OCI-LY1 (cell line): ENCODE data around the gene FGF7.

Experiments
- H2AFZ ChIP-seq: fragments of 200-600 bp; sonication (generic), shearing (Covaris generic); 2 replicates; pipeline ENCODE4 v1.6.0; 2014; ENCODE audit warnings: antibody characterized with exemption, mild to moderate bottlenecking, low read length
- H3F3A ChIP-seq: fragments of 200-600 bp; sonication (generic), shearing (Covaris generic); 2 replicates; pipeline ENCODE4 v1.6.0; 2014; ENCODE audit warnings: mild to moderate bottlenecking, antibody characterized with exemption, low read length, moderate library complexity; ENCODE audit not compliant: insufficient read depth
- H3K27ac ChIP-seq: fragments of 200-600 bp; sonication (generic); 2 replicates; pipeline ENCODE4 v1.5.1; 2014; ENCODE audit warnings: low read length, mixed run types, mild to moderate bottlenecking, low read depth; ENCODE audit not compliant: poor library complexity, severe bottlenecking
- H3K27me3 ChIP-seq: fragments of 200-600 bp; sonication (generic); 2 replicates; pipeline ENCODE4 v1.6.0; 2014; ENCODE audit warnings: antibody characterized with exemption, mild to moderate bottlenecking, low read length, moderate library complexity; ENCODE audit not compliant: insufficient read depth
- H3K36me3 ChIP-seq: fragments of 200-600 bp; sonication (generic); 2 replicates; pipeline ENCODE4 v1.6.1; 2014; ENCODE audit warnings: mild to moderate bottlenecking, antibody characterized with exemption, low read length, moderate library complexity, mixed read lengths; ENCODE audit not compliant: insufficient read depth
- H3K4me1 ChIP-seq: fragments of 200-600 bp; sonication (generic); 2 replicates; pipeline ENCODE4 v1.5.1; 2014; ENCODE audit warnings: mild to moderate bottlenecking, low read length, moderate library complexity; ENCODE audit not compliant: insufficient read depth, severe bottlenecking
- H3K4me2 ChIP-seq: fragments of 200-600 bp; sonication (generic), shearing (Covaris generic); 2 replicates; pipeline ENCODE4 v1.6.1; 2014; ENCODE audit warnings: low read length
- H3K4me3 ChIP-seq: fragments of 200-600 bp; sonication (generic); 2 replicates; pipeline ENCODE4 v1.5.1; 2014; ENCODE audit warnings: low read length, low read depth, mild to moderate bottlenecking, mixed read lengths; ENCODE audit not compliant: poor library complexity, severe bottlenecking
- H3K79me2 ChIP-seq: fragments of 200-600 bp; shearing (Covaris generic); 2 replicates; pipeline ENCODE4 v1.6.1; 2016; ENCODE audit warnings: mixed run types, low read length, mixed read lengths; ENCODE audit not compliant: insufficient read depth
- H3K9ac ChIP-seq: fragments of 200-600 bp; sonication (generic), shearing (Covaris generic); 2 replicates; pipeline ENCODE4 v1.6.1; 2014; ENCODE audit warnings: mild to moderate bottlenecking, low read length, mixed read lengths
- H3K9me2 ChIP-seq: fragments of 200-600 bp; sonication (generic), shearing (Covaris generic); 2 replicates; pipeline ENCODE4 v1.6.1; 2014; ENCODE audit warnings: low read depth, mild to moderate bottlenecking, low read length, mixed read lengths
- H3K9me3 ChIP-seq: fragments of 200-600 bp; shearing (Covaris generic); 2 replicates; pipeline ENCODE4 v1.6.1; 2014; ENCODE audit warnings: low read length, mixed read lengths
- H4K20me1 ChIP-seq: fragments of 200-600 bp; sonication (generic), shearing (Covaris generic); 2 replicates; pipeline ENCODE4 v1.6.0; 2016; ENCODE audit warnings: mild to moderate bottlenecking, low read length; ENCODE audit not compliant: insufficient read depth
- EZH2 ChIP-seq: fragments of 200-600 bp; sonication (generic), shearing (Covaris generic); IDR thresholded peaks from 2 replicates; pipeline ENCODE4 v1.8.0; 2017; ENCODE audit warnings: borderline replicate concordance, mixed run types, mild to moderate bottlenecking, antibody characterized with exemption, low read length, moderate library complexity, mixed read lengths
- TF ChIP-seq, protein P1 (sequence below): fragments of 200-600 bp; sonication (generic), shearing (Covaris generic); IDR thresholded peaks from 2 replicates; pipeline ENCODE4 v1.5.1; 2017; ENCODE audit warnings: mild to moderate bottlenecking, antibody characterized with exemption, low read length, moderate library complexity, mixed read lengths

Gene FGF7

DNA sequence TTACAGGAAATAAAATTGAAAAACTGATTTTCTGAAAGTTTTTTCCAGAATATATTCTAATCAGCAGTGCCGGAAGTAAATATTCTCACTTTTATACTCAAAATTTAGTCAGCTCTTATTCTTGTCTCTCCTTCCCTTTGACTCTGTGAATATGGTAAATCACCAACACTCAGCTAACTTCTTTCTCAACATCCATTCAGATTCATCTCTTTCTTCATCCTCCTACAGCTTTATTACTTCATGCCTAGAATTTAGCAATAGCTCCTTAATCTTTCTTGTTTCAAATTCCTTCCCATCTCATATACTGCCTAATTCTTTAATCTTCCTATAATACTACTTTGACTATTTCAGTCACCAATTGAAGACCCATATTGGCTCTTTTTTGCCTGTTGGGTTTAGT, 67.9 kb downstream of the FGF7 start:
- Histone ChIP-seq H3F3A (no peaks in the 10 kb centered on the region), H3K27me3 (no peaks in the 10 kb centered on the region), H3K4me1 (no peaks in the 10 kb centered on the region), H4K20me1 (no peaks in the 10 kb centered on the region), H3K4me3 (no peak overlapping the region), H3K27ac (no peak overlapping the region), H3K9ac (no peak overlapping the region), H2AFZ (no peak overlapping the region), H3K9me2 (no peaks in the 10 kb centered on the region), H3K79me2 (no peaks in the 10 kb centered on the region), H3K36me3 (no peaks in the 10 kb centered on the region), H3K4me2 (no peak overlapping the region), H3K9me3 (no peaks in the 10 kb centered on the region)
- no peak for TF ChIP-seq EZH2
- TF ChIP-seq, protein P1, sequence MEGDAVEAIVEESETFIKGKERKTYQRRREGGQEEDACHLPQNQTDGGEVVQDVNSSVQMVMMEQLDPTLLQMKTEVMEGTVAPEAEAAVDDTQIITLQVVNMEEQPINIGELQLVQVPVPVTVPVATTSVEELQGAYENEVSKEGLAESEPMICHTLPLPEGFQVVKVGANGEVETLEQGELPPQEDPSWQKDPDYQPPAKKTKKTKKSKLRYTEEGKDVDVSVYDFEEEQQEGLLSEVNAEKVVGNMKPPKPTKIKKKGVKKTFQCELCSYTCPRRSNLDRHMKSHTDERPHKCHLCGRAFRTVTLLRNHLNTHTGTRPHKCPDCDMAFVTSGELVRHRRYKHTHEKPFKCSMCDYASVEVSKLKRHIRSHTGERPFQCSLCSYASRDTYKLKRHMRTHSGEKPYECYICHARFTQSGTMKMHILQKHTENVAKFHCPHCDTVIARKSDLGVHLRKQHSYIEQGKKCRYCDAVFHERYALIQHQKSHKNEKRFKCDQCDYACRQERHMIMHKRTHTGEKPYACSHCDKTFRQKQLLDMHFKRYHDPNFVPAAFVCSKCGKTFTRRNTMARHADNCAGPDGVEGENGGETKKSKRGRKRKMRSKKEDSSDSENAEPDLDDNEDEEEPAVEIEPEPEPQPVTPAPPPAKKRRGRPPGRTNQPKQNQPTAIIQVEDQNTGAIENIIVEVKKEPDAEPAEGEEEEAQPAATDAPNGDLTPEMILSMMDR: no peak

- H3K27ac ChIP-seq: no peak overlapping the region
Measured at GRCh38 chr15:49492151-49492550, 69.1 kb downstream of the FGF7 start.

DNA sequence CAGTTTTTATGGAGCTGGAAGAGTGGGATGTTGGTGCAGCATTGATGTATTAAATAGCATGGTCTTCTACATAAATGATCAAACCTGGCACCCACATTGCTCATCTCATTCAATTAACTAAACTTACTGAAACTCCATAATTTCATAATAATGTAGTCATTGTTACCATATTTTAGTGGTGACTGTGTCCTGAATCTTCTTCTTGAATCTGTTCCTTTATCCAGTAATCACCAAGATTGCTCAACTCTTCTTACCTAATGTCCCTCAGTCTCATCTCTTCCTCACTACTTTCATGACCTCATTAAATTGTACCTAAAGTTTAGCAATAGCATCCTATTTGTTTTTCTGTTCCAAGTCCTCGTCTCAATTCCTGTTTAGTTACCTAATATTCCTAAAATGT, 69.8 kb downstream of the FGF7 start:
- Histone ChIP-seq H3K9ac (no peak overlapping the region), H3K4me2 (no peak overlapping the region), H3K36me3 (no peaks in the 10 kb centered on the region), H3K4me3 (no peak overlapping the region), H3K4me1 (no peaks in the 10 kb centered on the region), H3K9me2 (no peaks in the 10 kb centered on the region), H3K79me2 (no peaks in the 10 kb centered on the region), H3K27me3 (no peaks in the 10 kb centered on the region), H3F3A (no peaks in the 10 kb centered on the region), H4K20me1 (no peaks in the 10 kb centered on the region), H3K9me3 (no peaks in the 10 kb centered on the region), H3K27ac (no peak overlapping the region), H2AFZ (no peak overlapping the region)
- no peak for TF ChIP-seq EZH2
- TF ChIP-seq, protein P1: no peak

More at GRCh38 chr15:49492151-49492550, 69.1 kb downstream of the FGF7 start:
- Histone ChIP-seq H3K27me3 (no peaks in the 10 kb centered on the region), H2AFZ (no peak overlapping the region), H4K20me1 (no peaks in the 10 kb centered on the region), H3K4me3 (no peak overlapping the region), H3K9me3 (no peaks in the 10 kb centered on the region), H3K9ac (no peak overlapping the region), H3K4me1 (no peaks in the 10 kb centered on the region), H3K4me2 (no peak overlapping the region), H3F3A (no peaks in the 10 kb centered on the region), H3K9me2 (no peaks in the 10 kb centered on the region), H3K36me3 (no peaks in the 10 kb centered on the region), H3K79me2 (no peaks in the 10 kb centered on the region)
- TF ChIP-seq, protein P1: no peak
- TF ChIP-seq EZH2: no peak
